Renal pelvis (tissue), 4 donors: ENCODE data around the gene DMXL1. TPM values are rescaled to one million over a fixed set of nuclear protein-coding genes. Genes with fewer than 3 reads are reported as not detected.
"Not testable (repeated sequence)": the region's sequence is repeated elsewhere in the genome, so short reads cannot be mapped to it uniquely, and the experiment has no call there.

Source experiments
- DNase-seq: peaks from one replicate; pipeline ENCODE4 v3.0.0-alpha.2; 2013
- polyA plus RNA-seq, 3 donors: library from polyadenylated mRNA; unstranded; fragments of 120-200 nt; gene quantifications; one replicate each; pipeline ENCODE4 v1.2.1, GENCODE V29; 2013; ENCODE audit not compliant: insufficient read length in 3 of 3

Gene DMXL1
- polyA plus RNA-seq, 3 donors: 41.6 to 59.9 (median 56.3) TPM

DNA sequence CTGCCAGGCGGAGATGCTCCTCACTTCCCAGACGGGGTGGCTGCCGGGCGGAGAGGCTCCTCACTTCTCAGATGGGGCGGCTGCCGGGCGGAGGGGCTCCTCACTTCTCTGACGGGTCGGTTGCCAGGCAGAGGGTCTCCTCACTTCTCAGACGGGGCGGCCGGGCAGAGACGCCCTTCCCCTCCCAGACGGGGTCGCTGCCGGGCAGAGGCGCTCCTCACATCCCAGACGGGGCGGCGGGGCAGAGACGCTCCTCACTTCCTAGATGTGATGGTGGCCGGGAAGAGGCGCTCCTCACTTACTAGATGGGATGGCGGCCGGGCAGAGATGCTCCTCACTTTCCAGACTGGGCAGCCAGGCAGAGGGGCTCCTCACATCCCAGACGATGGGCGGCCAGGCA is 51.6 kb downstream of the DMXL1 start:
- DNase-seq: not testable (repeated sequence)

DNA sequence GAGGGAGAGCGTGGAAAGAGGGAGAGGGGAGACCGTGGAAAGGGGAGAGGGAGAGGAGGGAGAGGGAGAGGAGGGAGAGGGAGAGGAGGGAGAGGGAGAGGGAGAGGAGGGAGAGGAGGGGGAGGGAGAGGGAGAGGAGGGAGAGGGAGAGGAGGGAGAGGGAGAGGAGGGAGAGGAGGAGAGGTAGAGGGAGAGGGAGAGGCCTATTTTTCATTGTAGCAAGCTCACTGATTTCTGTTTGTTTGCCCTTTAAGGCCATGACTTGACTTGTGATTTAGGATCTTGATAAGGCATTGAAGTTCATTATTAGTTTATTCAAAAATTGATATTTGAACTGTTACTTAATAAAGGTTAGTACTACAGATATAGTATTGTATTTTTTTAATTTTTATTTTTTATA is 52.4 kb downstream of the DMXL1 start:
- DNase-seq: no peak

DNA sequence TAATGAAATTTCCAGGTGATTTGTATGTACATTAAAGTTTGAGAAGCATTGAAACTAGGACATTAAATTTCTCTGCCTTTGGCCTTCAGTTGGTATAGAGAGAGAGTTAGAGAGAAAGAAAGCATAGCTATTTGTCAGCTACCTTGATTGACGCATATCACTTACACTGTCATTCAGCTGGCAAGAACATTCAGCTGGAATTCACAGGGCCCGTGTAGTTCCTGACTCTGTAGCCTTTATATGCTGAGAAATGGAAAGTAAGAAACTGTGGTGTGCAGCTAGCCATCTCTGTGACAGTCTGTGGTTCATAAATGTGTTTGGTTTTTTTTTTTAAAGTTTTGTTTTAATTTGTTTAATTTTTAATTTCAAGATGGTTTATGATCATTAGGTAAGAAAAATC is 58.9 kb downstream of the DMXL1 start:
- no peak for DNase-seq

DNA sequence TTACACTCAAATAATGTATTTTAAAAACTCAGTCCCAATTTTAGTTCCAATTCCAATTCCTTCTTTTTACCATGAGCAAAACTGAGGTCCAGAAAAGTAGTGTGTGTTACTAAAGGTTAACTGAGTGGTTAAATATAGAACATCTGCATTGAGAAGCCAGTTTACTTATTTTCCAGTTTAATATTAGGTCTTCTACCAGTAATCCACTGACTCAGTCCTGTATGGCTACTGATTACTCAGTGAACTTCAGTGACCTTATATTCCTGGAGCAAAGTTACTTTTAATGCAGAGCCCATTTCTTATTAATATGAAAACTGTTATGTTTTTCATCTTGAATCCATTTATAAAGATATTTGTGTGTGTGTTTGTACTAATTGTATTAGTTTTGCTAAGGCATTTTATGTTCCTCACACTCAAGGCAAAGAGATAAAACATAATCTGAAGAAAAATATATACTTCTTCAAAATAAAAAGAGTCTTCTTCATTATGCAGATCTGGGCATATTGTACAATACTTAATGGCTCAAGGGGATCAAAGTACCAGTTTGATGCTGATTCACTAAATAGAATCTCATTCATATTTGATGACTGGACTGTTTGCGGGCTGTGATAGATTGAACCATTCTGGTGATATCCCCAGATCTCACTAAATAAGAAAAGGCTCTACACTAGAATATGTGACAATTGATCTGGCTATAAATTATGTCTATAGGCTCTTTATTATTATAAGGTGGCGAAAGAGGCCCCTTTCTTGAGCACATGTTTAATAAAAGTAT is 60.8 kb downstream of the DMXL1 start:
- no peak for DNase-seq

DNA sequence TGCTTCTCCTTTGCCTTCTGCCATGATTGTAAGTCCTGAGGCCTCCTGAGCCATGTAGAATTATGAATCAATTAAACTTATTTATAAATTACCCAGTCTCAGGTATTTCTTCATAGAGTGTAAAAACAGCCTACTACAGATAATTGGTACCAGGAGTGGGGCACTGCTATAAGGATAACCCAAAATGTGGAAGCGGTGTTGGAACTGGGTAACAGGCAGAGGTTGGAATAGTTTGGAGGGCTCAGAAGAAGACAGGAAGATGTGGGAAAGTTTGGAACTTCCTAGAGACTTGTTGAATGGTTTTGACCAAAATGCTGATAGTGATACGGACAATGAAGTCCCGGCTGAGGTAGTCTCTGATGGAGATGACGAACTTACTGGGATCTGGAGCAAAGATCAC is 64.9 kb downstream of the DMXL1 start:
- not testable (repeated sequence) for DNase-seq

DNA sequence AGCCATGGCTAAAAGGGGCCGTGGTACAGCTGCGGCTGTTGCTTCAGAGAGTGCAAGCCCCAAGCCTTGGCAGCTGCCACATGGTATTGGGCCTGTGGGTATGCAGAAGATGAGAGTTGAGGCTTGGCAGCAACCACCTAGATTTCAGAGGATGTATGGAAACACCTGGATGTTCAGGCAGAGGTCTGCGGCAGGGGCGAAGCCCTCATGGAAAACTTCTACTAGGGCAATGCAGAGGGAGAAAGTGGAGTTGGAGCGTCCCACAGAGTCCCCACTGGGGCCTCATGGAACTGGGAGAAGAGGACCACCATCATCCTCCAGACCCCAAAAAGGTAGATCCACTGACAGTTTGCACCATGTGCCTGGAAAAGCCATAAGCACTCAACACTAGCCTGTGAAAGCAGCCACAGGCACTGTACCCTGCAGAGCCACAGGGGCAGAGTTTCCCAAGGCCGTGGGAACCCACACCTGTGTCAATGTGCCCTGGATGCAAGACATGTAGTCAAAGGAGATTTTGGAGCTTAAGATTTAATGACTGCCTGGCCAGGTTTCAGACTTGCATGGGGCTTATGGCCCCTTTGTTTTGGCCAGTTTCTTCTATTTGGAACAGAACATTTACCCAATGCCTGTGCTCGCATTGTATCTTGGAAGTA is 65.9 kb downstream of the DMXL1 start:
- DNase-seq: no peak

DNA sequence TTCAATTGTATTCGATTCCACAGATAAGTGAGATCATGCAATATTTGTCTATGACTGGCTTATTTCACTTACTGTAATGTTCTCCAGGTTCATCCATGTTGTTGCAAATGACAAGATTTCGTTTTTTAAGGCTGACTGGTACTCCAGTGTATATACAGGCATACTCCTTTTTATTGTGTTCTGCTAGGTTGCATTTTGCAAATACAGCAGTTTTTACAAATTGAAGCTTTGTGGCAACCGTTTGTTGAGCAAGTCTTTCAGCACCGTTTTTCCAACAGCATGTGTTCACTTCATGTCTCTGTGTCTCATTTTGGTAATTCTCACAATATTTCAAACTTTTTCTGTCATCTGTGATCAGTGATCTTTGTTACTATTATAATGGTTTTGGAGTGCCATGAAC is 82.7 kb downstream of the DMXL1 start:
- DNase-seq: no peak

DNA sequence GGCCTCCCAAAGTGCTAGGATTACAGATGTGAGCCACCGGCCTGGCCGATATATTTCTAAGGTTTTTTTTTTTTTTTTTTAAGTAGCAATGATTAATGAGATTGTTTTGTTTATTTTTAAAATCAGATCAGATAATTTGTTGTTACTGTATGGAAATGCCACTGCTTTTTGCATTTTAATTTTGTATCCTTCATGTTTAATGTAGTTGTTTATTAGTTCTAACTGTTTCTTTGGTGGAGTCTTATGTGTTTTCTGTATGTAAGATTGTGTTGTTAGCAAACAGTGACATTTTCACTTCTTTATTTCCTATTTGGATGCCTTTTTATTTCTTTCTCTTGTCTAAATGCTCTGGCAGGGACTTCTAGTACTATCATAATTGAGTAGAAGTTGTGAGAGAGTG is 87.3 kb downstream of the DMXL1 start:
- DNase-seq: no peak

DNA sequence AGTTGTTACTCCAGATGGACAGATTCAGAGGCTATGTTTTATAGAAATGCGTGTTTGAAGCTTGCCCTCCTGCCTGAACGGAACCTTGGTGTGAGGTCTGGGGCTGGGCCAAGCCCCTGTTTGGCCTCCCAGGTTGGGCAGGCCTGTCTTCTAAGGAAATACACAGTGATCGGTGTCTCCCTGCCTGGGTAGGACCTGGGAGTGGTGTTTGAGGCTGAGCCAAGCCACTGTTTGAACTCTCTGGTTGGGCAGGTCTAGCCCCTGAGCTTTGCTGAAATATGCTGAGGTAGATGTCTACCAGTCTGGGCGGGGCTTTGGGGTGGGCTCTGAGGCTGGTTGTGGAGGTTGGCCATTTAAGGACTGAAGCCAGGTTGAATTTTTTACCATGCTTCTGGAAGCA is 90.5 kb downstream of the DMXL1 start:
- no peak for DNase-seq

DNA sequence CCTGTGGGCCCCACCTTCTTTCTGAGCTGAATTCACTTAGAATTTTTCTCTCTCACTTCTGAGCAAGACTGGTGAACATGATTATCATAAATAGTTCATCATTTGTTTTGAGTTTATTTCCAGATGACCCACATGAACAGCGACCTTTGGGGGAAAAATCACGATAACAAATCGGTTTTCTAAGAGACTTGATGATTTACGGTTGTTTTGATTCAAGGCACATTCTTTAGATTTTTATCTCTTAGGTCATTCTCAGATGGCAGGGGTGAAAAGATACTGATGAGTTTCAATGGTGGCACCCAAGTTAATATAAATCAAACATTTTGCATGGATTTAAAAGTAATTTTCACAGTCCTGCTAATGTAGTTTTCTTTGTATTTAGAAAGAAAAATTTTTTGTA is 95.1 kb downstream of the DMXL1 start:
- no peak for DNase-seq

DNA sequence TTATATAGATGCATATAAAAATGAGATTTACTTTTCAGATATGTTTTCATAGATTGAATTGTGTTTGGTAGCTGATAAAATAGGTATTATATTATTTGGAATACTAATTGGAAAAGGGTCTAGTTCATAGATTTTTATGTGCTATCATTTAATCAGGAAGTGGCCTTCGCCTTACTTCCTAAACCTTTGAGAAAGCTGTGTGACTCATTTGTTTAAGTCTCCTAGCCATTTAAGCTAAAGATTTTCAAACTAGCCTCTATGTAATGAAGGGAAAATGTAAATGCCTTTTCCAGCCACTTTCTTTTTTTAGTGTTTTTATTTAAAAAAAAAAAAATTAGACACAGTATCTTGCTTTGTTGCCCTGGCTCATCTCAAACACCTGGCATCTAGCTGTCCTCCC is 97.5 kb downstream of the DMXL1 start:
- DNase-seq: no peak

DNA sequence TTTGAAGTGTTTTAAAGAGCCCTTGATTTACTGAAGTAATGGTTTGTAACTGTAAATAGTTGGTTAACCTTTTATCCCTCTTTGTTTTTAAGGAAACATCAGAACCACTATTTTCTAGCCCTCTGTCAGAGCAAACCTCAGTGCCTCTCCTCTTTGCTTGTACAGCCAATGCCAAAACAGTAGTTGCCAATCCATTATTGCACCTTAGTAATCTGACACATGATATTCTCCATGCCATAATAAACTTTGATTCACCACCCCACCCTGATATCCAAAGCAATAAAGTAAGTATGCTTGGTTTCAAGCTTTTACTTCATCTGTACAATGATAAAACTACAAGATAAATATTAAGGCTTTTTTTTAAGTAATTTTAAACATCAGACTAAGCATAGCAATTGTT is 100.8 kb downstream of the DMXL1 start:
- DNase-seq: no peak

DNA sequence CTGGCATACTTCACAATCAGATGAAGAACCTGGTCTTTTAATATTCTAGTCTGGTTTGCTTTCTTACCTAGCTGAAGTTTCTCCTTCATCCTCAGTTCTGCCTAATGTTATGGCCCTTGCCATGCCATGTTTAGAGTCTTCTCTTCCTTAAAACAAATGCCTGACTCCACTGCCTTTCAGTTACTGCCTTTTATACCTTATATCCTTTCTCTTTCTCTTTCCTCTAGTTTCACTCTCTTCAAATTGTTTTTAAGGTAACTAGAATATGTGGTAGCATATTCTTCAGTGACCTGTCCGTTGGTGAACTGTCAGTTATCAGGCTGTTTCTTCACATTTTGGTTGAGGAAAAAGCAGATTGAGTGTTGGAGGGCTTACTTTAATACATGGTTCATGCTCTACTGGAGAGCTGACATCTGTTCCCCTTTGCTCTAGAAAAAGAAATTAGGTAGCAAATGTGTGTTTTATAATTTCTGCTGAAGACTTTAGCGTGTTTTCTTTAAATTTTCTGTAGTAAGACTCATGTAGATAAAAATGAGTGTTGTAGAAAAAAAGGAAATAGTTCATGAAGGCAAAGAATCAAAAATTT is 103.8 kb downstream of the DMXL1 start:
- DNase-seq: no peak

DNA sequence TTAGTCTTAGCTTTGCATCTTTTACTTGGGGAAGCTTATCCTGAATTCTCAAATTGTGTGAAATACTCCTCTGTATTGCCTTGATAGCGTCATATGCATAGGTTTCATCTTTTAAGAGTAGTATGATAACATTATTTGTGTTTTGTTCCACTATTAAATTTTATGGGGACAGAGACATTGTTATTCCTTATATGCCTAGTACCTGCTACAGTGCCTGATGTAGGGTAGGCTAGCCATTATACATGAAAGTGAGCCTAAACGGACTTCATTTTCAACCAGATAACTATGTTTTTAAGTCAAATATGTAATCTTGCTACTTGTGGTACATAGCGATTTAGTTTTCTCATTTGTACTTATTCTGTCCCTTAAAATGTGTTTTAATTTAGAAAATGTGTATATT is 105.9 kb downstream of the DMXL1 start:
- no peak for DNase-seq

DNA sequence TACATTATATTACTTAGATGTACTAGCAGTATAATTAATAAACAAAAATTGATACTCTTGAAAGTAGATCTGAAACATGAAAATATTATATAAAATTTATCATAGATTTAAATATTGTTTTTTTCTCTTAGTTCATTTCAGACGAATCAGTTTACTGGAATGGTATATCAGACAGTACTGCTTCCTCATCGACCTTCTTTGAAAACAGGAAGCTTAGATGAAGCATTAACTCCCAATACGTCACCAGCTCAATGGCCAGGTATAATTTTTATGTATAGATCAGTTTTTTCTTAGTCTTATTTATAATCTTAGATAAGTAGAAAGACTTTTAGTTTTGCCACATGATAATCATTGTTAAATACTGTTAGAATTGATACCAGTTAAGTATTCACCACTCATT is 106.3 kb downstream of the DMXL1 start:
- DNase-seq: no peak

DNA sequence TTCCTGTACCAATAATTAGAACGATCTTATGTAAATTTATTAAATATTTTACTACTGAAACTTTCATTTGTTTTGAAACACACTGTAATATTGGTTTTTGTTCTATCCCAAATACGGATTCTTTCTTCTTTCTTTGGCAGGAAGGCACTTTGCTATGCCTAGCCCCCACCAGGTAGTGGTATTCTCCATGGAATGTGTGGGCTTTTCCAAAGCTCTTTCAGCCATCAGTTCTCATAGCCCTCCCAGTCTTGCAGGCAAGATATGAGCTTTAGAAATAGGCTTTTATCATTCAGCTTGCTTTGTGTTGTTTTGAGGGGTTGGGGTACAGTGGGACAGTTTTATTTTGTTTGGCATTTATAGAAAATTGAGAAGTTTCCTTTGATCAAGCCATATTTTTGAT is 107.5 kb downstream of the DMXL1 start:
- no peak for DNase-seq

DNA sequence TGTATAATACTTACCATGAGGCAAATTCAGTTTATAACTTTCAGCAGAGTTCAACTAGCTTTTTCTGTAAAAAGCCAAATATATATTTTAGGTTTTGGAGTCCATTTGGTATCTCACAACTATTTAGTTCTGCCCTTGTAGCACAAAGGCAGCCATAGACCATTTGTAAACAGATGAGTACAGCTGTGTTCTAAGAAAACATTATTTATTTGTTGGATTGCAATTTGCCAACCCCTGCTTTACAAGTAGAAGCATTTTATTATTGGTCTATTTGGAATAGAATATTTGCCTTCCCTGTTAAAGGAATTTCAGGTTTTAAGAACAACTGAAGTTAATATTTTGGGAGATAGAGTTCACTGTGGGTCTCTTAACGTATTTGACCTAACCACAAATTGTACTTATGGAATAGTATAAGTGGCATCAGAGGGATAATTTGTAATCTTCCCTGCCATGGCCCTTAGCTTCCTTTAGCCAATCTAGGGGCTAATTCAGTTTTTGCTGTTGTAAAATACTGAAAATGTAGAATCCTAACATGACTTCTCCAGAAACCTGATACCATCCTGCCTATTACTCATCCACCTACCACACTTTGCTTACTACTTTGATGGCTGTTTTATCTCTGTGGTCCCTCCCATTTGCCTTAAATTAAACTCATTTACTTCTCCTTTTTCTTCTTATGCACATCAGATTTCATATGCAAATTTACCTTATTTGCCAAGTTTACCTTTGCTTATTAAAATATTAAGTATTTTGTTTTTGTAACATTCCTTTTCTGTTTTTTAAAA is 109.2 kb downstream of the DMXL1 start:
- no peak for DNase-seq

DNA sequence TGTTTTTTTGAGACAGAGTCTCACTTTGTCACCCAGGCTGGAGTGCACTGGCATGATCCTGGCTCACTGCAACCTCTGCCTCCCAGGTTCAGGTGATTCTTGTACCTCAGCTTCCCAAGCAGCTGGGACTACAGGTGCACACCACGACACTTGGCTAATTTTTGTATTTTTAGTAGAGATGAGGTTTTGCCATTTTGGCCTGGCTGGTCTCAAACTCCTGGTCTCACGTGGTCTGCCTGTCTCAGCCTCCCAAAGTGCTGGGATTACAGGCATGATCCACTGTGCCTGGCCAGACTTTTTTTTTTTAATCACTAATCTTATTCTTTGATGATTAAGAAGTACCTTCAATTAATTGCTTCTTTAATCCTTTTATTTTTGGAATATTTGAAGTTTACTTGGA is 114.6 kb downstream of the DMXL1 start:
- not testable (repeated sequence) for DNase-seq

DNA sequence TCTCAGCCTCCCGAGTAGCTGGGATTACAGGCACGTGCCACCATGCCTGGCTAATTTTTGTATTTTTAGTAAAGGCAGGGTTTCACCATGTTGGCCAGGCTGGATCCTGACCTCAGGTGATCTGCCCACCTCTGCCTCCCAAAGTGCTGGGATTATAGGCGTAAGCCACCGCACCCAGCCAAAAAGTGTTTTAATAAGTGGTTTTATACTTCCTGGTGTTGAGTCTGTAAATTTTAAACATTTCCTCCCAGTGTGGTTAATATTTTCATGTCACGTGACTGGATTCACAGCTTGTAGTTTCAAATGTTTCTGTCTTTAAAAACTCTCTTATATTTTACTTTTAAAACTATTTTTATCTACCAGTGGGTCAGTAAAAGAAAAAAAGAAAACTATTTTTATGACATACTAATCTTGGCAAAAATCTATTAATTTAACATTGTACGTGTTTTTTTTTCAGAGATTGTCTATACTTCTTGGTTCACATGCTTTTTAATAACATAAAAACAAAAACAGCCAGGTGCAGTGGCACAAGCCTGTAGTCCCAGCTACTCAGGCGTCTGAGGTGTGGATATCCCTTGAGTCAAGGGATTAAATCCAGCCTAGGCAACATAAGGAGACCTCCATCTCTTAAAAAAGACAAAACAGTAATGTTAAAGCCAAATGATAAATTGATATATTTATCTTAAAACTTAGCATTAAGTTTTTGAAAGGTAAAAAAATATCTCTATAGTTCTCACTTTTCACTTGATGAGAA is 117.1 kb downstream of the DMXL1 start:
- DNase-seq: no peak

DNA sequence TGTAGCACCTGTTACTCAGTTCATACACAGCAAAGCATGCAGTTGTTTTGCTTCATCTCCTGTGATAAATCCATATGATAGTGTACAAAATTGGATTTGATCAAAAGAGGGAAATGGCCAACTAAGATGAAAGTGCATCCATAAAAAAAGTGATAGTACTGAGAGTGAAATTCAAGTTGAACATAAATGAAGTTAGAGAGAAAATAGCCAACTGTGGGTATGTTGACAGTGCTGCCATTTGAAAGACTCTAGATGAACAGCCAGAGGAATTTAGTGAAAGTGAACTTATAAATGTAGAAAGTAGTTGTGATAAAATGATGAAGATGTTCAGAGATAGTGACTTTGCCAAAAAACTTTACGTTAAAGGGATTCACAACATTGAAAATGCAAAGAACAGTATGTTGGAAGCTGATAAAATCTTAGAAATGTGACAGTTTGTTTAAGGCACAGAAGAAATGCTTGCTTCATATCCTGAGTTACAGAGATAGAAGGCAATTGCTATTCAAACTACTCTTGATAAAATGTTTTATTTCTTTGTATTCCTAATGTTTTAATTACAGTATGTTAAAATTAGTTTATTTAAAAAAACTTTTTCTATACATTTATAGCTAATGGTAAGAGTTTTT is 119.7 kb downstream of the DMXL1 start:
- DNase-seq: no peak

DNA sequence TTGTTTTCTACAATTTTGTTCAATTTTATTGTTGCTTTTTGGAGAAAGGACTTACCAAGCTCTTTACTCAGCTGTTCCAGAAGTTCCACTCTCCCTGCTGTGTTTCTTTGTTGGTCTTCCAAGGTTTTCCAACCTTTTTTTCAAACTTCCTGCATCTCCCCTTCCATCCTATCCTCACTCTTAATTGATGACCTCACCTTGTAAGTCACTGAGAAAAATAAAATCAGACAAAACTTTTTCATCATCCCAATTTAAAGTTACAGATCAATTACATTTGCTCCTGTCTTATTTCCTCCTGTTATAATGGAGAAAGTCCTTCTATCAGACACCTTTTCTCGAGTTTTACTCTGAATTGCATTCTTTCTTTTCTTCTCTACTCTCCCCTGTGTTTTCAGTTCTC is 121.1 kb downstream of the DMXL1 start:
- DNase-seq: no peak
